Limb (tissue), 2 donors: ENCODE results near the gene MYCBP2.
"Not testable (repeated sequence)": the region's sequence is repeated elsewhere in the genome, so short reads cannot be mapped to it uniquely, and the experiment has no call there.

Experiments
- DNase-seq, 2 donors: peaks; one replicate each; pipeline ENCODE4 v3.0.0-alpha.2; 2016; ENCODE audit errors: extremely low spot score in 2 of 2

The MYCBP2 gene

GRCh38 chr13:77299587-77299986 lies 27.3 kb downstream of the MYCBP2 start:
- no peak for DNase-seq

- DNase-seq, result no peak
Observed at GRCh38 chr13:77298426-77298825, 28.5 kb downstream of the MYCBP2 start.

GRCh38 chr13:77291774-77292173 lies 35.1 kb downstream of the MYCBP2 start:
- no peak for DNase-seq

GRCh38 chr13:77290342-77290741 lies 36.6 kb downstream of the MYCBP2 start:
- no peak for DNase-seq

- DNase-seq, result no peak
Observed at GRCh38 chr13:77289851-77290250, 37.0 kb downstream of the MYCBP2 start.

GRCh38 chr13:77285632-77286031 lies 41.3 kb downstream of the MYCBP2 start:
- not testable (repeated sequence) for DNase-seq

GRCh38 chr13:77285098-77285497 lies 41.8 kb downstream of the MYCBP2 start:
- no peak for DNase-seq

GRCh38 chr13:77274126-77274525 lies 52.8 kb downstream of the MYCBP2 start:
- no peak for DNase-seq

GRCh38 chr13:77269141-77269540 lies 57.8 kb downstream of the MYCBP2 start:
- DNase-seq, result no peak

- no peak for DNase-seq
Observed at GRCh38 chr13:77267362-77267761, 59.5 kb downstream of the MYCBP2 start.

- DNase-seq, result no peak
Observed at GRCh38 chr13:77265336-77265735, 61.6 kb downstream of the MYCBP2 start.

GRCh38 chr13:77262198-77262597 lies 64.7 kb downstream of the MYCBP2 start:
- DNase-seq, result no peak

GRCh38 chr13:77250975-77251374 lies 75.9 kb downstream of the MYCBP2 start:
- DNase-seq, result no peak

GRCh38 chr13:77245224-77245623 lies 81.7 kb downstream of the MYCBP2 start:
- not testable (repeated sequence) for DNase-seq

GRCh38 chr13:77239312-77239711 lies 87.6 kb downstream of the MYCBP2 start:
- no peak for DNase-seq

GRCh38 chr13:77235456-77236022 lies 91.4 kb downstream of the MYCBP2 start:
- DNase-seq, result no peak

GRCh38 chr13:77233159-77233558 lies 93.7 kb downstream of the MYCBP2 start:
- no peak for DNase-seq

- no peak for DNase-seq
Observed at GRCh38 chr13:77230560-77230959, 96.3 kb downstream of the MYCBP2 start.

- no peak for DNase-seq
Observed at GRCh38 chr13:77225946-77226345, 100.9 kb downstream of the MYCBP2 start.

GRCh38 chr13:77222909-77223308 lies 104.0 kb downstream of the MYCBP2 start:
- no peak for DNase-seq

- DNase-seq, result no peak
Observed at GRCh38 chr13:77222000-77222690, 104.7 kb downstream of the MYCBP2 start.

GRCh38 chr13:77219401-77219800 lies 107.5 kb downstream of the MYCBP2 start:
- DNase-seq, result no peak

- no peak for DNase-seq
Observed at GRCh38 chr13:77218274-77218673, 108.6 kb downstream of the MYCBP2 start.
